ENCODE measurements around the gene CORO1C.
A peak's percentile ranks its signal among the peaks of the same experiment; 100 is the strongest.

GRCh38 chr12:108664338-108665258, 66.7 kb downstream of the CORO1C start:
- TF ChIP-seq CTCF (IDR thresholded peaks at IDR 0.05; ENCODE audit: borderline replicate concordance, extremely low read depth, low read length, poor library complexity, severe bottlenecking) (peak; percentile 97), EZH2 (IDR thresholded peaks at IDR 0.05; ENCODE audit: borderline replicate concordance, low read depth, low read length, severe bottlenecking) (no peak)

All from DND-41 (cell line).